PC-3 (cell line): ENCODE results near the gene STPG3. TPM values are rescaled to one million over a fixed set of nuclear protein-coding genes. Genes with fewer than 3 reads are reported as not detected.

Experiments used
- ATAC-seq: fragments of 200-7000 bp; cut with Tn5 transposase; 2 replicates; pipeline ENCODE4 v1.9.1; 2020; ENCODE audit warnings: mild to moderate bottlenecking, moderate library complexity
- BruUV-seq: library from RNA; stranded (reverse); fragments of 400-500 nt; replicated peaks from 2 replicates; lab custom pipeline; 2021; lab: Mats Ljungman, UMichigan
- CTCF ChIA-PET: fragments of 300-600 bp; sonication (Branson Sonifier 250); formaldehyde crosslinking; loops from one replicate; lab custom pipeline; 2022; ENCODE audit warnings: antibody characterized with exemption; lab: Charles Lee
- POLR2A ChIA-PET: fragments of 300-600 bp; sonication (Branson Sonifier 250); formaldehyde crosslinking; loops from one replicate; lab custom pipeline; 2022; ENCODE audit warnings: antibody characterized with exemption; ENCODE audit not compliant: unreplicated experiment; lab: Charles Lee
- DNase-seq: peaks from one replicate; pipeline ENCODE4 v3.0.0-alpha.2; 2015
- H2AFZ ChIP-seq: fragments of 300-600 bp; sonication (generic); 2 replicates; pipeline ENCODE4 v1.6.0; 2016; ENCODE audit warnings: antibody characterized with exemption, low read length
- H3F3A ChIP-seq: fragments of 300-600 bp; sonication (generic); one replicate; pipeline ENCODE4 v1.6.0; 2017; ENCODE audit warnings: antibody characterized with exemption, low read length, control low read depth, mild to moderate bottlenecking; ENCODE audit not compliant: unreplicated experiment
- H3K27ac ChIP-seq: fragments of 300-600 bp; sonication (generic); 2 replicates; pipeline ENCODE4 v1.5.1; 2016; ENCODE audit warnings: mild to moderate bottlenecking, low read length
- H3K27me3 ChIP-seq: fragments of 300-600 bp; sonication (generic); 2 replicates; pipeline ENCODE4 v1.6.1; 2016; ENCODE audit warnings: low read length, mixed read lengths
- H3K36me3 ChIP-seq: fragments of 300-600 bp; sonication (generic); 2 replicates; pipeline ENCODE4 v1.6.1; 2016; ENCODE audit warnings: low read depth, mixed run types, low read length, mixed read lengths
- H3K4me1 ChIP-seq: fragments of 300-600 bp; sonication (generic); 2 replicates; pipeline ENCODE4 v1.5.1; 2016; ENCODE audit warnings: low read length; ENCODE audit not compliant: insufficient read depth
- H3K4me2 ChIP-seq: fragments of 300-600 bp; sonication (generic); 2 replicates; pipeline ENCODE4 v1.6.0; 2016; ENCODE audit warnings: low read length
- H3K4me3 ChIP-seq: fragments of 300-600 bp; sonication (generic); 2 replicates; pipeline ENCODE4 v1.5.1; 2016; ENCODE audit warnings: mild to moderate bottlenecking, low read length, mixed read lengths
- H3K79me2 ChIP-seq: fragments of 300-600 bp; sonication (generic); 2 replicates; pipeline ENCODE4 v1.6.1; 2017; ENCODE audit warnings: low read length, mixed read lengths
- H3K9ac ChIP-seq: fragments of 300-600 bp; sonication (generic); 2 replicates; pipeline ENCODE4 v1.6.0; 2016; ENCODE audit warnings: mild to moderate bottlenecking, low read length
- H3K9me2 ChIP-seq: fragments of 300-600 bp; sonication (generic); replicated peaks from 2 replicates; pipeline ENCODE4 v1.6.1; 2016; ENCODE audit warnings: mixed run types, low read length, mixed read lengths
- H3K9me3 ChIP-seq: fragments of 300-600 bp; sonication (generic); 2 replicates; pipeline ENCODE4 v1.6.1; 2016; ENCODE audit warnings: low read length, mixed read lengths
- H4K20me1 ChIP-seq: fragments of 300-600 bp; sonication (generic); 2 replicates; pipeline ENCODE4 v1.6.1; 2016; ENCODE audit warnings: low read length, mixed read lengths
- CTCF ChIP-seq: fragments of 300-600 bp; sonication (generic); conservative IDR thresholded peaks from 2 replicates; pipeline ENCODE4 v1.5.1; 2017; ENCODE audit warnings: antibody characterized with exemption, low read depth, mild to moderate bottlenecking, low read length
- EZH2 ChIP-seq: fragments of 300-600 bp; sonication (generic); IDR thresholded peaks from one replicate; pipeline ENCODE4 v1.6.1; 2017; ENCODE audit warnings: antibody characterized with exemption, mild to moderate bottlenecking, low read length; ENCODE audit not compliant: unreplicated experiment
- EZH2phosphoT487 ChIP-seq: fragments of 300-600 bp; sonication (generic); IDR thresholded peaks from 2 replicates; pipeline ENCODE4 v1.6.1; 2018; ENCODE audit warnings: mild to moderate bottlenecking, antibody characterized with exemption, low read length, borderline replicate concordance
- intact Hi-C: fragments of 100-400 bp; cut with micrococcal nuclease; formaldehyde crosslinking; loops from 2 replicates; pipeline ENCODE4 v1.9.0; 2023
- total RNA-seq: library from RNA; depleted of rRNA; stranded (reverse); fragments of >200 nt; gene quantifications from 2 replicates; pipeline ENCODE4 v1.2.3, GENCODE V29; 2014

Gene STPG3
- total RNA-seq, 1 experiment from 2014 or later, result not detected

GRCh38 chr9:137244486-137245449, 6.3 kb upstream of the STPG3 start:
- H3K27me3 ChIP-seq, result no peaks in the 10 kb centered on the region
- no peak overlapping the region for H3K4me3 ChIP-seq
- intact Hi-C loops, result no loop called here
- H3F3A ChIP-seq, result peaks cover 5% of the 10 kb centered on the region
- H3K9me3 ChIP-seq, result no peaks in the 10 kb centered on the region
- no peak overlapping the region for H3K4me2 ChIP-seq
- peaks cover 25% of the 10 kb centered on the region for H3K79me2 ChIP-seq
- peaks cover 15% of the 10 kb centered on the region for H3K4me1 ChIP-seq
- ChIA-PET CTCF (interaction anchor here (1.1 kb wide), 1 partner anchor 198 kb away, joined by 4 read pairs; the partner anchor contains the start of gene NPDC1), POLR2A (interaction anchor here (0.5 kb wide), 1 partner anchor 10 kb away, joined by 3 read pairs; no protein-coding TSS in a partner anchor)
- DNase-seq (peak; percentile 22), ATAC-seq (peak; percentile 1; the same call in 1 of the 2 replicates)
- no TSS peak for BruUV-seq
- no peak overlapping the region for H3K27ac ChIP-seq
- H4K20me1 ChIP-seq, result peaks cover 28% of the 10 kb centered on the region
- H3K9me2 ChIP-seq, result no peaks in the 10 kb centered on the region
- no peak overlapping the region for H2AFZ ChIP-seq
- H3K9ac ChIP-seq, result no peak overlapping the region
- H3K36me3 ChIP-seq, result peaks cover 17% of the 10 kb centered on the region
- TF ChIP-seq CTCF, result no peak
- no peak for TF ChIP-seq EZH2phosphoT487

- H3K9me2 ChIP-seq, result no peaks in the 10 kb centered on the region
- peaks cover 17% of the 10 kb centered on the region for H3K36me3 ChIP-seq
- no peaks in the 10 kb centered on the region for H3K9me3 ChIP-seq
- no peaks in the 10 kb centered on the region for H3K27me3 ChIP-seq
- peaks cover 5% of the 10 kb centered on the region for H3F3A ChIP-seq
- TF ChIP-seq EZH2phosphoT487, result no peak
- no peak for TF ChIP-seq CTCF
- TF ChIP-seq EZH2, result no peak
- H2AFZ ChIP-seq, result no peak overlapping the region
- no peak overlapping the region for H3K4me3 ChIP-seq
- H4K20me1 ChIP-seq, result peaks cover 28% of the 10 kb centered on the region
- ChIA-PET POLR2A (no interaction called here), CTCF (no interaction called here)
- intact Hi-C loops, result no loop called here
- ATAC-seq (no peak), DNase-seq (no peak)
- no TSS peak for BruUV-seq
- H3K79me2 ChIP-seq, result peaks cover 21% of the 10 kb centered on the region
- no peak overlapping the region for H3K4me2 ChIP-seq
- no peak overlapping the region for H3K27ac ChIP-seq
- H3K4me1 ChIP-seq, result peaks cover 15% of the 10 kb centered on the region
- no peak overlapping the region for H3K9ac ChIP-seq
Observed at GRCh38 chr9:137245450-137246421, 5.3 kb upstream of the STPG3 start.
